K562 (cell line): ENCODE data around the gene GAS2L2. TPM values are rescaled to one million over a fixed set of nuclear protein-coding genes. Genes with fewer than 3 reads are reported as not detected.

ENCODE experiments used
- ATAC-seq: fragments of 200-7000 bp; cut with Tn5 transposase; 3 replicates; pipeline ENCODE4 v1.9.1; 2020; ENCODE audit warnings: moderate library complexity
- BruUV-seq: library from RNA; stranded (reverse); fragments of 400-500 nt; replicated peaks from 2 replicates; lab custom pipeline; 2021; lab: Mats Ljungman, UMichigan
- CTCF ChIA-PET: fragments of 300-600 bp; formaldehyde crosslinking; extraction: SDS; loops from one replicate; lab custom pipeline; 2021; ENCODE audit warnings: low intra/inter-chr PET ratio; lab: Yijun Ruan, JAX
- POLR2A ChIA-PET: fragments of 300-600, 350-650 bp; sonication (Branson Sonifier 250); formaldehyde crosslinking; extraction: SDS; loops from one replicate; lab custom pipeline; 2021; ENCODE audit warnings: antibody characterized with exemption, inconsistent platforms; lab: Yijun Ruan, JAX
- DNase-seq, 4 experiments: peaks; one replicate each; pipeline versions ENCODE4 v3.0.0 to v3.0.0-alpha.2; 2011 to 2018; ENCODE audit warnings: low spot score in 3 of 4, mixed read lengths in 3 of 4; ENCODE audit errors: extremely low read depth in 1 of 4
- FAIRE-seq: peaks from 2 replicates; lab custom pipeline; 2011; peaks lifted over from hg19 to GRCh38; lab: Jason Lieb, UNC
- H2AFZ ChIP-seq: 2 replicates; pipeline ENCODE4 v1.6.0; 2011; ENCODE audit warnings: low read depth, low read length, control low read depth, inconsistent platforms
- H3K27ac ChIP-seq: fragments of 200-600 bp; 3 replicates; pipeline ENCODE4 v1.8.0; 2011; ENCODE audit warnings: low read depth, mild to moderate bottlenecking, control low read depth, inconsistent platforms, low read length, moderate library complexity, mixed read lengths; ENCODE audit errors: extremely low read depth
- H3K27me3 ChIP-seq, 2 experiments: fragments of 300-600 bp in 1 of 2; 2 replicates in 1 of 2; 3 replicates in 1 of 2; pipeline versions ENCODE4 v1.6.0 to v1.8.0; 2011; ENCODE audit warnings: inconsistent platforms in 2 of 2, low read length in 2 of 2, mild to moderate bottlenecking in 1 of 2, mixed read lengths in 1 of 2, moderate library complexity in 1 of 2; ENCODE audit not compliant: control insufficient read depth in 2 of 2, insufficient read depth in 2 of 2
- H3K36me3 ChIP-seq: fragments of 300-600 bp; 3 replicates; pipeline ENCODE4 v1.8.0; 2011; ENCODE audit warnings: mild to moderate bottlenecking, low read length, inconsistent platforms; ENCODE audit not compliant: control insufficient read depth, insufficient read depth
- H3K4me1 ChIP-seq, 2 experiments: fragments of 200-600 bp in 1 of 2; replicated peaks in 1 of 2; 2 replicates in 1 of 2; 3 replicates in 1 of 2; pipeline versions ENCODE4 v1.5.1 to v1.8.0; 2011; ENCODE audit warnings: inconsistent platforms in 2 of 2, low read length in 2 of 2, mild to moderate bottlenecking in 1 of 2, mixed read lengths in 1 of 2, moderate library complexity in 1 of 2; ENCODE audit not compliant: control insufficient read depth in 2 of 2, insufficient read depth in 2 of 2
- H3K4me2 ChIP-seq: 2 replicates; pipeline ENCODE4 v1.6.1; 2011; ENCODE audit warnings: low read length, control low read depth, inconsistent platforms, mixed read lengths; ENCODE audit not compliant: insufficient read depth
- H3K4me3 ChIP-seq: fragments of 200-600 bp; sonication (generic), shearing (Covaris generic); 2 replicates; pipeline ENCODE4 v1.5.1; 2016; ENCODE audit warnings: control low read depth, inconsistent platforms
- H3K79me2 ChIP-seq: fragments of 200-600 bp; 3 replicates; pipeline ENCODE4 v1.8.0; 2011; ENCODE audit warnings: low read length, inconsistent platforms; ENCODE audit not compliant: control insufficient read depth, insufficient read depth
- H3K9ac ChIP-seq, 2 experiments: 2 replicates each; pipeline versions ENCODE4 v1.6.0 to v1.6.1; 2011; ENCODE audit warnings: low read depth in 2 of 2, low read length in 2 of 2, control low read depth in 1 of 2, inconsistent platforms in 1 of 2, mild to moderate bottlenecking in 1 of 2, mixed read lengths in 1 of 2; ENCODE audit not compliant: insufficient read depth in 1 of 2
- H3K9me1 ChIP-seq: one replicate; pipeline ENCODE4 v1.6.0; 2011; ENCODE audit warnings: inconsistent platforms, mild to moderate bottlenecking, low read length, moderate library complexity; ENCODE audit not compliant: control insufficient read depth, insufficient read depth
- H3K9me3 ChIP-seq: replicated peaks from 2 replicates; pipeline ENCODE4 v1.5.1; 2011; ENCODE audit warnings: low read depth, low read length, inconsistent platforms; ENCODE audit not compliant: control insufficient read depth, insufficient read depth
- H4K20me1 ChIP-seq: replicated peaks from 2 replicates; pipeline ENCODE4 v1.6.1; 2011; ENCODE audit warnings: low read length, inconsistent platforms, mixed read lengths; ENCODE audit not compliant: control insufficient read depth, insufficient read depth
- ATF7 ChIP-seq: fragments of 450-650 bp; IDR thresholded peaks from 2 replicates; pipeline ENCODE4 v1.7.1; 2014; ENCODE audit warnings: mild to moderate bottlenecking, moderate library complexity
- DMBX1 ChIP-seq: fragments of 250-450 bp; sonication (Bioruptor Pico); IDR thresholded peaks from 2 replicates; pipeline ENCODE4 v1.8.0; 2022; ENCODE audit warnings: inconsistent platforms, mild to moderate bottlenecking, moderate library complexity, borderline replicate concordance
- HDAC6 ChIP-seq: IDR thresholded peaks from 2 replicates; pipeline ENCODE4 v1.6.1; 2012; ENCODE audit warnings: low read depth, mild to moderate bottlenecking, control low read depth, inconsistent platforms, low read length, moderate library complexity
- ILF3 ChIP-seq: fragments of 450-650 bp; IDR thresholded peaks from 2 replicates; pipeline ENCODE4 v1.6.1; 2018; ENCODE audit warnings: antibody characterized with exemption, mild to moderate bottlenecking, moderate library complexity, borderline replicate concordance
- MCM3 ChIP-seq: fragments of 450-650 bp; IDR thresholded peaks from 2 replicates; pipeline ENCODE4 v1.6.1; 2016
- NFATC3 ChIP-seq: fragments of 450-650 bp; IDR thresholded peaks from 2 replicates; pipeline ENCODE4 v1.6.1; 2017; ENCODE audit warnings: mild to moderate bottlenecking
- PYGO2 ChIP-seq: fragments of 450-650 bp; IDR thresholded peaks from 2 replicates; pipeline ENCODE4 v1.6.1; 2016; ENCODE audit warnings: mild to moderate bottlenecking, missing genetic modification characterization, moderate library complexity, missing compliant biosample characterization
- TEAD4 ChIP-seq, 2 experiments: sonication (generic) in 1 of 2; formaldehyde crosslinking in 1 of 2; IDR thresholded peaks; 2 replicates each; pipeline versions ENCODE4 v1.6.1 to v1.8.0; 2012 to 2022; ENCODE audit warnings: borderline replicate concordance in 1 of 2, inconsistent platforms in 1 of 2, low read length in 1 of 2, mild to moderate bottlenecking in 1 of 2, missing genetic modification reagents in 1 of 2
- WGBS: fragments of 100-300 bp; shearing (Covaris generic); methylation state at CpG from one replicate; pipeline ENCODE4 v1.1.6; 2016; ENCODE audit warnings: low coverage, mixed read lengths; ENCODE audit not compliant: insufficient coverage; ENCODE audit errors: missing lambda C conversion rate; 5-methylcytosine and 5-hydroxymethylcytosine counted together
- in situ Hi-C: fragments of 300-500 bp; cut with MboI; formaldehyde crosslinking; loops from 4 replicates; pipeline ENCODE4 v1.15.0; 2018; ENCODE audit warnings: inconsistent platforms, mixed read lengths
- intact Hi-C: fragments of 100-400 bp; cut with micrococcal nuclease; formaldehyde crosslinking; loops from 2 replicates; pipeline ENCODE4 v1.14.2; 2022
- polyA plus RNA-seq, 8 experiments: library from polyadenylated mRNA; depleted of rRNA in 4 of 8; stranded (reverse) in 5 of 8; unstranded in 3 of 8; fragments of >200 nt; fragmentation: Nextera tagmentation in 2 of 8; fragmentation: Illumina TruSeq in 1 of 8; extraction: Ambion mirVana in 2 of 8; extraction: Trizol in 1 of 8; gene quantifications; 2 replicates each; pipeline versions ENCODE4 v1.2.1 to v1.2.3, GENCODE V29; 2011 to 2014; ENCODE audit warnings: inconsistent platforms in 1 of 8, missing spikeins in 1 of 8
- total RNA-seq, 7 experiments: library from RNA; depleted of rRNA in 6 of 7; stranded (reverse); fragments of >200 nt in 6 of 7; fragmentation: Illumina TruSeq in 2 of 7; extraction: Trizol in 2 of 7; gene quantifications; 2 replicates each; pipeline versions ENCODE4 v1.2.1 to v1.2.3, GENCODE V29; 2011 to 2021; ENCODE audit warnings: low replicate concordance in 1 of 7
- TF ChIP-seq, protein P1 (sequence below), 2 experiments: fragments of 150-350 bp in 1 of 2; IDR thresholded peaks; 2 replicates each; pipeline ENCODE4 v1.6.1; 2012 to 2016; ENCODE audit warnings: low read depth in 2 of 2, low read length in 2 of 2, mild to moderate bottlenecking in 1 of 2, moderate library complexity in 1 of 2
- TF ChIP-seq, protein P2 (sequence below), 2 experiments: fragments of 450-650 bp; IDR thresholded peaks; 2 replicates each; pipeline ENCODE4 v1.6.1; 2016; ENCODE audit warnings: mild to moderate bottlenecking in 2 of 2, borderline replicate concordance in 1 of 2, low read depth in 1 of 2, moderate library complexity in 1 of 2

The GAS2L2 gene
- total and polyA plus RNA-seq, 9 of the 15 experiments (the other 6 are each of a cell fraction or from before 2014, with no cell fraction given): not detected

DNA sequence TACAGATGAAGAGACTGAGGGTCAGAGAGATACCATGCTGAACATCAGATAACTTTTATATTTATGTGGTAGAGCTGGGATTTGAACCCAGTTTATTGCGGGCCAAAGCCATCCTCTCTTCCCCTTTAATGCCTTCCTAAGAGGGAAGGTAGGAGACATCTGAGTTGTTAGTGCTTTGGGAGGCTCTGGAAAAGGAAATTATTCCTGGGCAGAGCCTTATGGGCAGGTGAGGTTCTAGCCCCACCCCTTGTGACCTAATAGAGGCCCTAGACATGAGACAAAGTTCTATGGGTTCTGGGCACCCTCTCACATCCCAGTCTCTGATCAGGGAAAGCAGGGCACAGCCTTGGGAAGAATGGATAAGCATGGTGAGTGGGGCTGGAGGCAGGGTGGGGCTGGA lies 7.5 kb upstream of the GAS2L2 start, which contains the start of gene C17orf50:
Gene C17orf50, plus strand, starts transcription at position 301 of the 400 bp plus-strand sequence. Its CDS starts 55 bp downstream, at position 356.
- no peak within 1 kb of the TSS for H2AFZ ChIP-seq
- no peak for DNase-seq
- H3K4me1 ChIP-seq: peaks cover 0 to 12% of the 10 kb centered on the region in 2 experiments; a peak in 3 of 5 replicates
- in situ Hi-C loops: no loop called here
- no peaks in the 10 kb centered on the region for H3K9me3 ChIP-seq
- no peak within 1 kb of the TSS for H3K4me3 ChIP-seq
- 0% methylated on average over 1 of the region's 1 CpG for WGBS
- no peak within 1 kb of the TSS for H3K9ac ChIP-seq
- POLR2A ChIA-PET: interaction anchor here (0.7 to 0.8 kb wide), 2 partner anchors 10 to 56 kb away, joined by 3 read pairs; no protein-coding TSS in a partner anchor
- CTCF ChIA-PET: interaction anchor here (0.6 kb wide), 1 partner anchor 185 kb away, joined by 3 read pairs; no protein-coding TSS in a partner anchor
- BruUV-seq: no TSS peak
- H3K27ac ChIP-seq: no peak within 1 kb of the TSS
- ATAC-seq: no peak
- intact Hi-C loops: loop anchor here (10.0 kb wide), 1 partner anchor 184 kb away; the partner anchor contains the start of gene LYZL6
- no peak for FAIRE-seq
- H3K27me3 ChIP-seq: peaks cover 12 to 41% of the 10 kb centered on the region in 2 experiments; a peak in 4 of 5 replicates
- H3K4me2 ChIP-seq: no peak within 1 kb of the TSS
- H3K36me3 ChIP-seq: no peaks in the 10 kb centered on the region
- no peaks in the 10 kb centered on the region for H3K9me1 ChIP-seq
- H4K20me1 ChIP-seq: no peaks in the 10 kb centered on the region
- H3K79me2 ChIP-seq: no peaks in the 10 kb centered on the region
- no peak for TF ChIP-seq TEAD4 (IDR thresholded peaks at IDR 0.05; ENCODE audit: low read length)
- no peak for TF ChIP-seq TEAD4 (CRISPR knock-in tag; IDR thresholded peaks at IDR 0.05; ENCODE audit: borderline replicate concordance)
- no peak for TF ChIP-seq ILF3
- TF ChIP-seq, protein P1, sequence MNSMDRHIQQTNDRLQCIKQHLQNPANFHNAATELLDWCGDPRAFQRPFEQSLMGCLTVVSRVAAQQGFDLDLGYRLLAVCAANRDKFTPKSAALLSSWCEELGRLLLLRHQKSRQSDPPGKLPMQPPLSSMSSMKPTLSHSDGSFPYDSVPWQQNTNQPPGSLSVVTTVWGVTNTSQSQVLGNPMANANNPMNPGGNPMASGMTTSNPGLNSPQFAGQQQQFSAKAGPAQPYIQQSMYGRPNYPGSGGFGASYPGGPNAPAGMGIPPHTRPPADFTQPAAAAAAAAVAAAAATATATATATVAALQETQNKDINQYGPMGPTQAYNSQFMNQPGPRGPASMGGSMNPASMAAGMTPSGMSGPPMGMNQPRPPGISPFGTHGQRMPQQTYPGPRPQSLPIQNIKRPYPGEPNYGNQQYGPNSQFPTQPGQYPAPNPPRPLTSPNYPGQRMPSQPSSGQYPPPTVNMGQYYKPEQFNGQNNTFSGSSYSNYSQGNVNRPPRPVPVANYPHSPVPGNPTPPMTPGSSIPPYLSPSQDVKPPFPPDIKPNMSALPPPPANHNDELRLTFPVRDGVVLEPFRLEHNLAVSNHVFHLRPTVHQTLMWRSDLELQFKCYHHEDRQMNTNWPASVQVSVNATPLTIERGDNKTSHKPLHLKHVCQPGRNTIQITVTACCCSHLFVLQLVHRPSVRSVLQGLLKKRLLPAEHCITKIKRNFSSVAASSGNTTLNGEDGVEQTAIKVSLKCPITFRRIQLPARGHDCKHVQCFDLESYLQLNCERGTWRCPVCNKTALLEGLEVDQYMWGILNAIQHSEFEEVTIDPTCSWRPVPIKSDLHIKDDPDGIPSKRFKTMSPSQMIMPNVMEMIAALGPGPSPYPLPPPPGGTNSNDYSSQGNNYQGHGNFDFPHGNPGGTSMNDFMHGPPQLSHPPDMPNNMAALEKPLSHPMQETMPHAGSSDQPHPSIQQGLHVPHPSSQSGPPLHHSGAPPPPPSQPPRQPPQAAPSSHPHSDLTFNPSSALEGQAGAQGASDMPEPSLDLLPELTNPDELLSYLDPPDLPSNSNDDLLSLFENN (IDR thresholded peaks at IDR 0.05; ENCODE audit: low read depth in 2 of 2, low read length in 2 of 2): no peak
- TF ChIP-seq MCM3: no peak
- TF ChIP-seq DMBX1 (CRISPR knock-in tag): no peak
- TF ChIP-seq HDAC6: no peak
- no peak for TF ChIP-seq ATF7
- TF ChIP-seq PYGO2 (tag): no peak
- TF ChIP-seq, protein P2, sequence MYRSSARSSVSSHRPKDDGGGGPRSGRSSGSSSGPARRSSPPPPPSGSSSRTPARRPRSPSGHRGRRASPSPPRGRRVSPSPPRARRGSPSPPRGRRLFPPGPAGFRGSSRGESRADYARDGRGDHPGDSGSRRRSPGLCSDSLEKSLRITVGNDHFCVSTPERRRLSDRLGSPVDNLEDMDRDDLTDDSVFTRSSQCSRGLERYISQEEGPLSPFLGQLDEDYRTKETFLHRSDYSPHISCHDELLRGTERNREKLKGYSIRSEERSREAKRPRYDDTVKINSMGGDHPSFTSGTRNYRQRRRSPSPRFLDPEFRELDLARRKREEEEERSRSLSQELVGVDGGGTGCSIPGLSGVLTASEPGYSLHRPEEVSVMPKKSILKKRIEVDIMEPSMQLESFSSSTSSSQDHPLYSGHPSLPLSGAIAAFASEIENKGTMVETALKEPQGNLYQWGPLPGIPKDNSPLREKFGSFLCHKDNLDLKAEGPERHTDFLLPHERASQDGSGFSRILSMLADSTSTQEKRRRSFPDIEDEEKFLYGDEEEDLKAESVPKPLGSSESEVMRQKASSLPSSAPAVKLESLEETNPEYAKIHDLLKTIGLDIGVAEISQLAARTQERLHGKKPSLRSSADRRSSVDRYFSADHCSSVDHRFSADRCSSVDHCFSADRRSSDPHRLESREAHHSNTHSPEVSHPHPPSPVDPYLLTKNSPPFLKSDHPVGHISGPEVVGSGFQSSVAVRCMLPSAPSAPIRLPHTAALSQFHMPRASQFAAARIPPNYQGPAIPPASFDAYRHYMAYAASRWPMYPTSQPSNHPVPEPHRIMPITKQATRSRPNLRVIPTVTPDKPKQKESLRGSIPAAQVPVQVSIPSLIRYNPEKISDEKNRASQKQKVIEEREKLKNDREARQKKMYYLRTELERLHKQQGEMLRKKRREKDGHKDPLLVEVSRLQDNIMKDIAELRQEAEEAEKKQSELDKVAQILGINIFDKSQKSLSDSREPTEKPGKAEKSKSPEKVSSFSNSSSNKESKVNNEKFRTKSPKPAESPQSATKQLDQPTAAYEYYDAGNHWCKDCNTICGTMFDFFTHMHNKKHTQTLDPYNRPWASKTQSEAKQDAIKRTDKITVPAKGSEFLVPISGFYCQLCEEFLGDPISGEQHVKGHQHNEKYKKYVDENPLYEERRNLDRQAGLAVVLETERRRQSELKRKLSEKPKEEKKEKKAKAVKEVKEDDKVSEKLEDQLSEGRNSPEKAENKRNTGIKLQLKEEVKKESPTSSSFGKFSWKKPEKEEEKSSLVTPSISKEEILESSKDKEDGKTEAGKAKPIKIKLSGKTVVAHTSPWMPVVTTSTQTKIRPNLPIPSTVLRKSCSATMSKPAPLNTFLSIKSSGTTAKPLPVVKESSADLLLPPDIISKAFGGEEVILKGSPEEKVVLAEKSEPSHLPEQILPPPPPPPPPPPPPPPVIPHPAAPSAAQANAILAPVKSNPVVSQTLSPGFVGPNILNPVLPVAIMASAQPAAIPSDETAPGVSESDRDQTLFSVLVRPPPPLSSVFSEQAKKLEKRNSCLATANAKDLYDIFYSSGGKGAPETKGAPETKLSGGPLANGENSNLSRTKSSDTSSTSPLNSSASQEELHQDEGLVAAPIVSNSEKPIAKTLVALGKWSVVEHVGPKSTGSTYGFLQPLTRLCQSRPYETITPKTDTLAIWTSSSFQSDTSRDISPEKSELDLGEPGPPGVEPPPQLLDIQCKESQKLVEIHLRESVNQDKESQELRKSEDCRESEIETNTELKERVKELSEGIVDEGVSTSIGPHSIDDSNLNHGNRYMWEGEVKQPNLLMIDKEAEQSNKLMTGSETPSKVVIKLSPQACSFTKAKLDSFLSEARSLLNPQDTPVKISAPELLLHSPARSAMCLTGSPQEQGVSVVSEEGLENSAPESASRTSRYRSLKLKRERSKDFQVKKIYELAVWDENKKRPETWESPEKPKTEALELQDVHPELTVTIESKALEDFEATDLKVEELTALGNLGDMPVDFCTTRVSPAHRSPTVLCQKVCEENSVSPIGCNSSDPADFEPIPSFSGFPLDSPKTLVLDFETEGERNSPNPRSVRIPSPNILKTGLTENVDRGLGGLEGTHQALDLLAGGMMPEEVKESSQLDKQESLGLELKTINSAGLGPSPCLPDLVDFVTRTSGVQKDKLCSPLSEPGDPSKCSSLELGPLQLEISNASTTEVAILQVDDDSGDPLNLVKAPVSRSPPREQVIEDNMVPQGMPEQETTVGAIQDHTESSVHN (IDR thresholded peaks at IDR 0.05; ENCODE audit: borderline replicate concordance in 1 of 2, low read depth in 1 of 2): no peak
- TF ChIP-seq NFATC3: no peak
